ENCODE measurements around the gene FPGS. TPM values are rescaled to one million over a fixed set of nuclear protein-coding genes. Genes with fewer than 3 reads are reported as not detected.

FPGS gene
- total RNA-seq, 4 donors from 2014 or later: 42.5 to 91.4 (median 63.2) TPM

DNA sequence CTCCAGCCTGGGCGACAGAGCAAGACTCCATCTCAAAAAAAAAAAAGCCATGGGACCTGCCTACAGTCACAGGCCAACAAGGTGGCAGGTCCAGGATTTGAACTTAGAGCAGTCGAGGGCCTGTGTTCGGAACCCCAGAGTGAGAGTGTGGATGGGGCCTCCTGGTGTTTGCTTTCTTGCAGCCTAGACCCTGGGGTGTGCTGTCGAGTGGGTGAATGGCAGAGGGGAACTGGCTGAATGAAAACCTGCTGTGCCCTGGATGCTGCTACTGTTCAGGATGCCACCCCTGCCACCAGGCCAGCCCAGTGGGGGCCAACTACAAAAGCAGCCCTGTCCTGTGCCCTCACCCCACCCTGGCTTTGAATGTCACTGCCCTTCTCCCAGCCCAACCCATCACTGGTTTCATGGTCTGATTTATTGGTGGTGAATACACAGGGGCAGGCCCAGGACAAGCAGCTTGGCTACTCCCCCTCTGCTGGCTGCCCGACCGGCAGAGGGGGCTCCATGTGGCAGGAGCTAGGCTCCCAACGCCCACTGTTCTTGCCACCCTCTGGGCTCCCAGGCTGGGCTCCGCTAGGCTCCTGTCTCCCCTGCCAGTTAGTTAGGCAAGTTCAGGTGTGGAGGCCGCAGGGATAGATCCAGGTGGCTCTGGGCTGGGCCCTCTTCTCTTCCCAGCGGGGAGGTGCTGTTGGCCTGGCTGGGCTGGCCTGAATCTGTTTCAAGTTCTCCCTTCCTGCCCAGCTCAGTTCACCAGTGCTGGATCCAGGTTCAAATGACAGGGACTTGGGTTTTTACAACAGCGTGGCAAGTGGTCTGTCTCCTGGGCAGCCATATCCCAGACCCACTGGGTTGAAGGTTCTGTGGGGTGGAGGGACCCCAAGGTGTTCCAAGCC, 12.2 kb downstream of the FPGS start:
- WGBS, 2 donors (ENCODE audit: low coverage in 1 of 2): 78 to 80% methylated on average over 3 to 4 of the region's 11 CpGs
- H3K4me1 ChIP-seq: peaks cover 0 to 14% (median 0%) of the 10 kb centered on the region in 3 donors
- H3K36me3 ChIP-seq: peaks cover 0 to 98% of the 10 kb centered on the region in 2 donors
- no peak for ATAC-seq
- H3K9me3 ChIP-seq: no peaks in the 10 kb centered on the region
- no peaks in the 10 kb centered on the region for H3K27me3 ChIP-seq
- H3K4me3 ChIP-seq: no peak overlapping the region
- H3K27ac ChIP-seq: no peak overlapping the region
- TF ChIP-seq POLR2A (IDR thresholded peaks at IDR 0.05): no peak
- no peak for TF ChIP-seq EP300 (IDR thresholded peaks at IDR 0.05)
- TF ChIP-seq, protein P1, sequence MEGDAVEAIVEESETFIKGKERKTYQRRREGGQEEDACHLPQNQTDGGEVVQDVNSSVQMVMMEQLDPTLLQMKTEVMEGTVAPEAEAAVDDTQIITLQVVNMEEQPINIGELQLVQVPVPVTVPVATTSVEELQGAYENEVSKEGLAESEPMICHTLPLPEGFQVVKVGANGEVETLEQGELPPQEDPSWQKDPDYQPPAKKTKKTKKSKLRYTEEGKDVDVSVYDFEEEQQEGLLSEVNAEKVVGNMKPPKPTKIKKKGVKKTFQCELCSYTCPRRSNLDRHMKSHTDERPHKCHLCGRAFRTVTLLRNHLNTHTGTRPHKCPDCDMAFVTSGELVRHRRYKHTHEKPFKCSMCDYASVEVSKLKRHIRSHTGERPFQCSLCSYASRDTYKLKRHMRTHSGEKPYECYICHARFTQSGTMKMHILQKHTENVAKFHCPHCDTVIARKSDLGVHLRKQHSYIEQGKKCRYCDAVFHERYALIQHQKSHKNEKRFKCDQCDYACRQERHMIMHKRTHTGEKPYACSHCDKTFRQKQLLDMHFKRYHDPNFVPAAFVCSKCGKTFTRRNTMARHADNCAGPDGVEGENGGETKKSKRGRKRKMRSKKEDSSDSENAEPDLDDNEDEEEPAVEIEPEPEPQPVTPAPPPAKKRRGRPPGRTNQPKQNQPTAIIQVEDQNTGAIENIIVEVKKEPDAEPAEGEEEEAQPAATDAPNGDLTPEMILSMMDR (IDR thresholded peaks at IDR 0.05): no peak
- no peak for TF ChIP-seq POLR2AphosphoS5 (IDR thresholded peaks at IDR 0.05)

GRCh38 chr9:127815512-127816361, 13.1 kb downstream of the FPGS start:
- no peak overlapping the region for H3K27ac ChIP-seq
- H3K36me3 ChIP-seq: peaks cover 0 to 98% of the 10 kb centered on the region in 2 donors
- TF ChIP-seq, protein P1 (IDR thresholded peaks at IDR 0.05): no peak
- no peak for TF ChIP-seq EP300 (IDR thresholded peaks at IDR 0.05)
- no peak for TF ChIP-seq POLR2AphosphoS5 (IDR thresholded peaks at IDR 0.05)
- TF ChIP-seq POLR2A (IDR thresholded peaks at IDR 0.05): no peak
- peak; percentile 11 for ATAC-seq
- H3K9me3 ChIP-seq: no peaks in the 10 kb centered on the region
- peaks cover 0 to 9% (median 0%) of the 10 kb centered on the region in 3 donors for H3K4me1 ChIP-seq
- WGBS, 2 donors (ENCODE audit: low coverage in 1 of 2): 0% methylated on average over 1 of the region's 33 CpGs; no CpG with 5 or more reads in 1 of the 2 donors
- H3K4me3 ChIP-seq: no peak overlapping the region
- H3K27me3 ChIP-seq: no peaks in the 10 kb centered on the region

DNA sequence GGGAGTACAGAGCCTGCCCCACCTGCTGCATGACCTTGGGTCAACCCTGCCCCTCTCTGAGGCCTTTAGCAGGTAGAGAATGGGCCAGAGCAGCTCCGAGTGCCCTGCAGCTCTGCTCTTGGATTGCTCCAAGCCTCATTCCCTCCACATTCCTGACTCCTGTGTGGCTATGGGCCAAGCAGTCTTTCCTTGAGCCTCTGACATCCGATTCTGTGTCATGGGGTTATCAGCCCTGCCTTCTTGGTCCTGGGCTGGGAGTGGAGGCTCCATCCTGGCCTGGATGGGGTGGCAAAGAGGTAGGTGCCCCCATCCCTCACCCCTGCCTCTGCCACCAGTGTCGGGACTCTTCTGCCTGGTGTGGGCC, 13.7 kb downstream of the FPGS start:
- peaks cover 0 to 98% of the 10 kb centered on the region in 2 donors for H3K36me3 ChIP-seq

DNA sequence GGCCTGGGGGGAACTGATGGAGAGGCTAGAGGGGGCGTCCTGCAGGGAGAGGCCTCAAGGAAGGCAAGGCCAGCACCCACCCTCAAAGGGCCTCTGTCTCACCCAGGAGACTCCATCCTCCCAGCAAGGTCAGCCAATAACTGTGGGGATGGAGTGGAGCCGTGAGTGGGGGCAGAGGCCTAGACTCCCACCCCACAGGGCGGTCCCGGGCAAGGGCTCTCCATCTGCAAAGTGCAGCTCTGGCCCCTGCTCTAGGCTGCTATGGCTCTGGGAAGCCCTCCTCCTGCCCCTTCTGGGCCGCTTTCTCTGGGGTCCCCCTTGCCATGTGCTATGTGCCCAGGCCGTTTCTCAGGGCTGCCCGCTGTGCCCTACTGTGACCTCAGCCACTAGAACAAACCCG, 14.0 kb downstream of the FPGS start:
- WGBS, 2 donors (ENCODE audit: low coverage in 1 of 2): 50% methylated on average over 2 of the region's 8 CpGs; no CpG with 5 or more reads in 1 of the 2 donors
- Histone ChIP-seq H3K4me1 (peaks cover 0 to 9% (median 0%) of the 10 kb centered on the region in 3 donors), H3K27ac (peak overlapping the region in 1 of 4 donors; percentile 16), H3K9me3 (no peaks in the 10 kb centered on the region), H3K4me3 (no peak overlapping the region), H3K27me3 (no peaks in the 10 kb centered on the region), H3K36me3 (peaks cover 0 to 98% of the 10 kb centered on the region in 2 donors)
- TF ChIP-seq POLR2A (IDR thresholded peaks at IDR 0.05) (no peak), POLR2AphosphoS5 (IDR thresholded peaks at IDR 0.05) (no peak)
- no peak for ATAC-seq

More for the DNA sequence above, 13.7 kb downstream of the FPGS start:
- no CpG with 5 or more reads among the region's 3 CpGs for WGBS, 2 donors (ENCODE audit: low coverage in 1 of 2)
- H3K4me1 ChIP-seq: peaks cover 0 to 9% (median 0%) of the 10 kb centered on the region in 3 donors
- H3K9me3 ChIP-seq: no peaks in the 10 kb centered on the region
- ATAC-seq: no peak
- H3K27me3 ChIP-seq: no peaks in the 10 kb centered on the region
- no peak overlapping the region for H3K4me3 ChIP-seq
- peak overlapping the region in 1 of 4 donors; percentile 16 for H3K27ac ChIP-seq
- TF ChIP-seq POLR2AphosphoS5 (IDR thresholded peaks at IDR 0.05) (no peak), EP300 (IDR thresholded peaks at IDR 0.05) (no peak), POLR2A (IDR thresholded peaks at IDR 0.05) (no peak)
- TF ChIP-seq, protein P1 (IDR thresholded peaks at IDR 0.05): no peak

DNA sequence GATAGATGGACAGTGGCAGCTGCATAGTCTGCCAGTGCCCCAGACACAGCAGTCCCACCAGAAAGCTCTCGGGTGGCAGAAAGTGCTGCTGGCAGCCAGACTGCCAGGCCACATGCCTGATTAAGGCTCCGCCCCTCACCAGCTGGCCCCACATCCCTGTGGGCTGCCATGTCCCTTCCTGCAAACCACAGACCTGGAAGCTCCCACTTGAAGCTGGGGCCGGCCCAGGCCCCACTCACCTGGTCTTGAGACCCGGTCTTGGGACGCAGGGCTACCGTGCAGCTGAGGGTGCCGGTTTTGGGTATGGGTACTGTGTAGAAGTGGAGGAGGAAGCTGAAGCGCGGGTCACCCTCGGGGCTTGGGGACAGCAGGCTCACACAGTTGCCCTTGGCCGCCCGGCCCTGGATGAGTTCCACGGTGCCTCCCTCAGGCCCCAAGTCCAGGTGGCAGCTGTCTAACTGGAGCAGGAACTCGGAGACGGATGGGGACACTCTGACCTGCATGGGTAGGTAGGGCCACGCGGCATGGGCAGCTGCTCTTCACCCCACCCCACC, 15.3 kb downstream of the FPGS start:
- no peak for ATAC-seq
- Histone ChIP-seq H3K9me3 (no peaks in the 10 kb centered on the region), H3K27ac (no peak overlapping the region), H3K27me3 (no peaks in the 10 kb centered on the region), H3K36me3 (peaks cover 0 to 91% of the 10 kb centered on the region in 2 donors), H3K4me3 (no peak overlapping the region), H3K4me1 (peaks cover 0 to 9% (median 0%) of the 10 kb centered on the region in 3 donors)
- 54 to 84% methylated on average over 5 to 6 of the region's 17 CpGs for WGBS, 2 donors (ENCODE audit: low coverage in 1 of 2)
- TF ChIP-seq EP300 (IDR thresholded peaks at IDR 0.05) (no peak), POLR2A (IDR thresholded peaks at IDR 0.05) (no peak), POLR2AphosphoS5 (IDR thresholded peaks at IDR 0.05) (no peak)
- TF ChIP-seq, protein P1 (IDR thresholded peaks at IDR 0.05): no peak

All from gastroesophageal sphincter (tissue), 4 donors.